ENCODE data around the gene SAMD1. TPM values are rescaled to one million over a fixed set of nuclear protein-coding genes. Genes with fewer than 3 reads are reported as not detected.

Gene SAMD1
- polyA plus RNA-seq, 3 donors: 0.78 to 19.4 (median 1.4) TPM

DNA sequence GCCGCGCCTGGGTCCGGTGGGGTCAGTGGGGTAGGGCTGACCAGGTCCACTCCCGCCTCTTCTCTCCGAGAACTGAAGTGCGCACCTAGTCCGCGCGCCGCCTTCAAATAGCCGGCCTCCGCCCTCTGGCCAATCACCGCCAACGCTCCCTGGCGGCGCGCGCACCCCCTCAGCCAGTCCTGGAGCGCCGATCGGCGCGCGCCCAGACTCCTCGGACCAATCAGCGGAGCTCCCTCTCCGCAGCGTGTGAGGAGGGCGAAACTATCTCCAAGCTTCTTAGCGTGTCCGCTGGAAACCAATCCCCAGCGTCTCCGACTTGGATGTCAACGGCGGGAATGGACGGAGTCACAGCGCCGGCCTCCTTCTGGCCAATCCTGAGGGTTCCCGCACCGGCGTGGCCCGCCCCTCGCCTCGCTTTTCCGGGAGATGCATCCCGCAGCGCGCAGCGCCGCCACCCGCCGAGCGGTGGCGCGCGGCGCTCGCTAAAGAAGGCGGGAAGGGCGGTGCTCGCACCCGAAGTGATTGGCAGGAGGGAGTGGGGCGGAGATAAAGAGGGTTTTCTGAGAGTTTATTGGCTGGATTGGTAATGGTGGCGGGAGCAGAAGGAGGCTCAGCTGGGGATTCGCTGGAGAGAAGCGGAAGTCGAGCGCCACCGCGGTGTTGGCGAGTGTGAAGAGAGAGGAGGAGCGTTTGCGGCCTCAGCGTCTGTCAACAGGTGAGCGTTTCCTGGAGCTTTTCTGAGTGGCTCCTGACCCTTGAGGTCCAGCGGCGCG lies 46.1 kb upstream of the SAMD1 start, which contains the start of gene ASF1B:
Gene ASF1B, minus strand, starts transcription at position 81 of the 773 bp plus-strand sequence. CDS start 133 bp downstream, outside the sequence.
- H3K27ac Mint-ChIP-seq: peak within 1 kb of the TSS; percentile 76 to 98 (median 97)
- Histone ChIP-seq H3K27ac (ENCODE audit: low read depth in 1 of 2, low read length in 2 of 2) (peak within 1 kb of the TSS; percentile 91 to 94), H3K4me3 (replicated peaks in 1 of 3; ENCODE audit: low read depth in 2 of 3, low read length in 3 of 3) (peak within 1 kb of the TSS; percentile 60 to 96 (median 90)), H4K20me1 (ENCODE audit: insufficient read depth, low read length) (peaks cover 27% of the 10 kb centered on the region), H3K4me1 (ENCODE audit: control insufficient read depth in 1 of 2, insufficient read depth in 2 of 2, low read length in 2 of 2) (peaks cover 46 to 58% of the 10 kb centered on the region in 2 donors), H2AFZ (ENCODE audit: insufficient read depth, low read depth, low read length, poor library complexity, severe bottlenecking) (peak within 1 kb of the TSS; percentile 81), H3K4me2 (replicated peaks; ENCODE audit: extremely low read depth, low read length, poor library complexity, severe bottlenecking) (peak within 1 kb of the TSS; percentile 92), H3K79me2 (ENCODE audit: insufficient read depth, low read length) (peaks cover 86% of the 10 kb centered on the region), H3K9me3 (replicated peaks in 1 of 2; ENCODE audit: control insufficient read depth in 1 of 2, insufficient read depth in 1 of 2, low read length in 2 of 2) (no peaks in the 10 kb centered on the region), H3K9ac (ENCODE audit: insufficient read depth, low read length, poor library complexity, severe bottlenecking) (peak within 1 kb of the TSS; percentile 90), H3K27me3 (ENCODE audit: control insufficient read depth in 2 of 2, insufficient read depth in 2 of 2, low read length in 2 of 2) (no peaks in the 10 kb centered on the region), H3K36me3 (replicated peaks in 1 of 2; ENCODE audit: control insufficient read depth in 1 of 2, insufficient read depth in 2 of 2, low read length in 2 of 2) (no peaks in the 10 kb centered on the region)
- peak; percentile 100 for DNase-seq
- peak; percentile 69 for TF ChIP-seq CTCF (IDR thresholded peaks at IDR 0.05)
- intact Hi-C loops (cut with micrococcal nuclease): loop anchor here in 1 of 2 donors (2.0 to 5.0 kb wide), 4 partner anchors 22 to 254 kb away; partner anchors contain the start of gene SAMD1
- peaks cover 2 to 8% of the 10 kb centered on the region in 2 donors for H3K36me3 Mint-ChIP-seq
- under 1% methylated on average over 78 of the region's 78 CpGs for WGBS (ENCODE audit: insufficient coverage)
- H3K27me3 Mint-ChIP-seq (ENCODE audit: low read depth in 3 of 3): peaks cover 0 to 1% (median 0%) of the 10 kb centered on the region in 3 donors
- H3K9me3 Mint-ChIP-seq: no peaks in the 10 kb centered on the region
- H3K4me1 Mint-ChIP-seq: peaks cover 56% of the 10 kb centered on the region
- H3K4me3 Mint-ChIP-seq: peak within 1 kb of the TSS; percentile 90 to 91

GRCh38 chr19:14135985-14136508 lies 45.5 kb upstream of the SAMD1 start:
- Histone ChIP-seq H3K27ac (ENCODE audit: low read depth in 1 of 2, low read length in 2 of 2) (peak overlapping the region; percentile 52 to 58), H3K9me3 (replicated peaks in 1 of 2; ENCODE audit: control insufficient read depth in 1 of 2, insufficient read depth in 1 of 2, low read length in 2 of 2) (no peaks in the 10 kb centered on the region), H3K27me3 (ENCODE audit: control insufficient read depth in 2 of 2, insufficient read depth in 2 of 2, low read length in 2 of 2) (no peaks in the 10 kb centered on the region), H3K4me1 (ENCODE audit: control insufficient read depth in 1 of 2, insufficient read depth in 2 of 2, low read length in 2 of 2) (peaks cover 49 to 61% of the 10 kb centered on the region in 2 donors), H3K9ac (ENCODE audit: insufficient read depth, low read length, poor library complexity, severe bottlenecking) (peak overlapping the region; percentile 41), H4K20me1 (ENCODE audit: insufficient read depth, low read length) (peaks cover 22% of the 10 kb centered on the region), H3K79me2 (ENCODE audit: insufficient read depth, low read length) (peaks cover 85% of the 10 kb centered on the region), H2AFZ (ENCODE audit: insufficient read depth, low read depth, low read length, poor library complexity, severe bottlenecking) (peak overlapping the region; percentile 49), H3K4me2 (replicated peaks; ENCODE audit: extremely low read depth, low read length, poor library complexity, severe bottlenecking) (peak overlapping the region; percentile 90), H3K36me3 (replicated peaks in 1 of 2; ENCODE audit: control insufficient read depth in 1 of 2, insufficient read depth in 2 of 2, low read length in 2 of 2) (no peaks in the 10 kb centered on the region), H3K4me3 (replicated peaks in 1 of 3; ENCODE audit: low read depth in 2 of 3, low read length in 3 of 3) (peak overlapping the region; percentile 53 to 83 (median 57))
- intact Hi-C loops (cut with micrococcal nuclease): loop anchor here (2.0 to 5.0 kb wide), 4 partner anchors 21 to 254 kb away; partner anchors contain the start of gene SAMD1 (in 1 of the 2)
- H3K27me3 Mint-ChIP-seq (ENCODE audit: low read depth in 3 of 3): peaks cover 0 to 1% (median 0%) of the 10 kb centered on the region in 3 donors
- H3K27ac Mint-ChIP-seq: peak overlapping the region in 6 of 7 donors; percentile 19 to 82 (median 58)
- H3K4me3 Mint-ChIP-seq: peak overlapping the region; percentile 81 to 90
- H3K9me3 Mint-ChIP-seq: no peaks in the 10 kb centered on the region
- 2% methylated on average over 28 of the region's 38 CpGs for WGBS (ENCODE audit: insufficient coverage)
- H3K4me1 Mint-ChIP-seq: peaks cover 53% of the 10 kb centered on the region
- peaks cover 1 to 6% of the 10 kb centered on the region in 2 donors for H3K36me3 Mint-ChIP-seq
- no peak for DNase-seq
- no peak for TF ChIP-seq CTCF (IDR thresholded peaks at IDR 0.05)
